ENCODE results near the gene MZF1. TPM values are rescaled to one million over a fixed set of nuclear protein-coding genes. Genes with fewer than 3 reads are reported as not detected.

The MZF1 gene
- total and polyA plus RNA-seq, 10 of the 15 experiments (the other 5 are each of a cell fraction or from before 2014, with no cell fraction given) = 0.38 to 14.7 (median 7.2) TPM

DNA sequence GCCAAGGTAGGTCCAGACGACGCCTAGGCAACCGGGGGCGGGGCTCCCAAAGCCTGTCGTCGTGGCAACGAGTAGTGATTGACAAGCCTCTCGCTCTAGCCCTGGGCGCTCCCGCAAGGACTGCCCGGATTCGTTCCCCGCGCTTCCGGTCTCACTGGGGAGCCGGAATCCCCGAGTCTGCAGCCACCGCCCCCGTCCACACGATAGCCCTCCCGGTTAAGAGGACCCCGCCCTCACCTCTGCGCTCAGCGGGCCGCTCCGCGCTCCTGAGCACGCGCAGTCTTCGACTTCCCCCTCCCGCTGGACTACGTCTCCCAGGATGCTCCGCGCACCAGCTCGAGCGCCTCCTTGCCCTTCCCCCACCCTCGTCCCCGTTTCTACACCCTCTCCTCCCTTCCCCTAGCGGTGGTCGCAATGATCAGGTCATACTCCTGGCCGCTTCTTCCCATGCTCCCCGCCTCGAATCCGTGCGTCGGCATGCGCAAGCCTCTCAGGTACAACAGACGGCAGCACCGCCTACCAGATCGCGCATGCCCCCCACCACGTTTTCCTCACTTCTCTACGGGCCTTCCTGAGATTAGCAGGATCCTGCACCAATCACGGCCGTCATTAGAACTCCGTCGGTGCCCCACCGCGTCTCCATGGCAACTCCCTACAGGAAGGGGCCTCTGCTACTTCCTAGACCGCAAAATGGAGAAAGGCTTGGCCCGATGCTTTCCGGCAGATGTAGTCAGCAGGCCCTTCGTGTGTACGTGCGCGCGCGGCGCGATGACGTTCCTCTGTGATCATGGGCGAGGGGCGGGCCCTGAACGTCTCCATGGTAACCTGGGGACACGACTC is at the start of gene MZF1 (continued):
- TF ChIP-seq BMI1 (IDR thresholded peaks at IDR 0.05; ENCODE audit: borderline replicate concordance) (peak; percentile 100), HDAC2 (IDR thresholded peaks at IDR 0.05) (no peak), BCL11A (IDR thresholded peaks at IDR 0.05; ENCODE audit: low read depth, low read length) (no peak), FOXK2 (IDR thresholded peaks at IDR 0.05) (peak; percentile 79), ZNF622 (IDR thresholded peaks at IDR 0.05) (no peak), FOS (IDR thresholded peaks at IDR 0.05; ENCODE audit: borderline replicate concordance, extremely low read depth, insufficient read length) (no peak), TARDBP (IDR thresholded peaks at IDR 0.05; ENCODE audit: borderline replicate concordance) (no peak; the same call in 1 of the 2 replicates), ESRRA (IDR thresholded peaks at IDR 0.05; ENCODE audit: low read length) (no peak), MAX (IDR thresholded peaks at IDR 0.05; ENCODE audit: low read depth, low read length) (peak; percentile 55), SUPT20H (IDR thresholded peaks at IDR 0.05; ENCODE audit: borderline replicate concordance, control insufficient read depth, low read depth, low read length) (no peak), IRF3 (IDR thresholded peaks at IDR 0.05) (peak; percentile 64), GATAD2B (conservative IDR thresholded peaks at IDR 0.05; ENCODE audit: low read depth) (no peak; the same call in 1 of the 2 replicates), FOXM1 (IDR thresholded peaks at IDR 0.05; ENCODE audit: low read depth, low read length) (no peak), POLR2A (IDR thresholded peaks at IDR 0.05; ENCODE audit: low read depth, low read length) (peak; percentile 84), RFX5 (IDR thresholded peaks at IDR 0.05; ENCODE audit: low read depth, low read length) (peak; percentile 53), NR2C1 (IDR thresholded peaks at IDR 0.05) (peak; percentile 45), MEF2A (IDR thresholded peaks at IDR 0.05; ENCODE audit: insufficient read depth, low read depth, low read length) (0 out of 2 replicates have a peak, but pooled peaks have one; percentile 5), PAX5 (IDR thresholded peaks at IDR 0.05; ENCODE audit: borderline replicate concordance, low read depth, low read length) (peak; percentile 35; the same call in 1 of the 2 replicates), MTA3 (IDR thresholded peaks at IDR 0.05; ENCODE audit: borderline replicate concordance, low read length) (no peak), TBL1XR1 (IDR thresholded peaks at IDR 0.05; ENCODE audit: low read depth, low read length) (no peak; the same call in 1 of the 2 replicates), DPF2 (IDR thresholded peaks at IDR 0.05) (peak; percentile 95), TCF7 (IDR thresholded peaks at IDR 0.05; ENCODE audit: borderline replicate concordance) (no peak), MYC (IDR thresholded peaks at IDR 0.05; ENCODE audit: insufficient read depth, insufficient read length, insufficient replicate concordance, low read length, severe bottlenecking) (peak; percentile 49)
- TF ChIP-seq, protein P1, sequence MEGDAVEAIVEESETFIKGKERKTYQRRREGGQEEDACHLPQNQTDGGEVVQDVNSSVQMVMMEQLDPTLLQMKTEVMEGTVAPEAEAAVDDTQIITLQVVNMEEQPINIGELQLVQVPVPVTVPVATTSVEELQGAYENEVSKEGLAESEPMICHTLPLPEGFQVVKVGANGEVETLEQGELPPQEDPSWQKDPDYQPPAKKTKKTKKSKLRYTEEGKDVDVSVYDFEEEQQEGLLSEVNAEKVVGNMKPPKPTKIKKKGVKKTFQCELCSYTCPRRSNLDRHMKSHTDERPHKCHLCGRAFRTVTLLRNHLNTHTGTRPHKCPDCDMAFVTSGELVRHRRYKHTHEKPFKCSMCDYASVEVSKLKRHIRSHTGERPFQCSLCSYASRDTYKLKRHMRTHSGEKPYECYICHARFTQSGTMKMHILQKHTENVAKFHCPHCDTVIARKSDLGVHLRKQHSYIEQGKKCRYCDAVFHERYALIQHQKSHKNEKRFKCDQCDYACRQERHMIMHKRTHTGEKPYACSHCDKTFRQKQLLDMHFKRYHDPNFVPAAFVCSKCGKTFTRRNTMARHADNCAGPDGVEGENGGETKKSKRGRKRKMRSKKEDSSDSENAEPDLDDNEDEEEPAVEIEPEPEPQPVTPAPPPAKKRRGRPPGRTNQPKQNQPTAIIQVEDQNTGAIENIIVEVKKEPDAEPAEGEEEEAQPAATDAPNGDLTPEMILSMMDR (IDR thresholded peaks at IDR 0.05 in 2 of 3, conservative IDR thresholded peaks at IDR 0.05 in 1 of 3; ENCODE audit: control insufficient read depth in 2 of 3, extremely low read depth in 1 of 3, insufficient read depth in 1 of 3, low read depth in 3 of 3, low read length in 3 of 3) = 0 out of 6 replicates have a peak, but pooled peaks of 2 of the 3 experiments have one; percentile 10 to 16
